Measurements from ENCODE around the gene SGCD. TPM values are rescaled to one million over a fixed set of nuclear protein-coding genes. Genes with fewer than 3 reads are reported as not detected.

SGCD gene
- total RNA-seq, 1 experiment from 2014 or later: not detected

DNA sequence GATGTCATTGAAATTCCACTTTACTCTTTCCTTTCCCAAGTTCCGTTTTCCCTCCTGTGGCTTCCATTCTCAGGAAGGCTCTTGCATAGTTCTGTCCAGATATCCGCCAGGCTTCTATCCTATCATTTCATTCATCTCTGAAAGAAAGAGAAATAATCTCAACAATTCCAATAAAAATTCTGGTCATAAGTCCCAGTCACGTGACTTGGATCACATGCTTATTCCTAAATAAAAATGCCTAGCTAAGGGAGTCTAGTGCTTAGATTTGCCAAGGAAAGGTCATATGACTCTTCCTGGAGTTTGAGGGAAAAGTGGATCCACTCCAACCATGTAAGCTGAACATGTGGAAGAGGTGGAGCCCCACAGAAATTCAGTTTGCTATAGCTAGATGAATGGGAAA lies 377.2 kb downstream of the SGCD start:
- no TSS peak for BruUV-seq (replicated peaks)
- H3K36me3 ChIP-seq (ENCODE audit: control insufficient read depth, insufficient read depth, low read length): no peaks in the 10 kb centered on the region
- in situ Hi-C loops (cut with HindIII; ENCODE audit: low pct_unique_long_range_greater_than_20kb, low sequenced_read_pairs) (no loop called here), intact Hi-C loops (cut with micrococcal nuclease; ENCODE audit: unreplicated experiment) (no loop called here)
- H3K4me3 ChIP-seq (ENCODE audit: low read depth in 2 of 2, low read length in 2 of 2): no peak overlapping the region
- DNase-seq (ENCODE audit: low read depth, low spot score): no peak
- no peak overlapping the region for H3K27ac ChIP-seq (ENCODE audit: low read length)
- H3K4me1 ChIP-seq (ENCODE audit: control insufficient read depth, insufficient read depth, low read length): no peaks in the 10 kb centered on the region
- TF ChIP-seq SIN3A (IDR thresholded peaks at IDR 0.05; ENCODE audit: borderline replicate concordance, insufficient read depth, low read depth, low read length) (no peak), POLR2AphosphoS5 (IDR thresholded peaks at IDR 0.05; ENCODE audit: low read depth, low read length) (no peak), REST (IDR thresholded peaks at IDR 0.05; ENCODE audit: insufficient read depth in 1 of 2, low read depth in 2 of 2, low read length in 1 of 2) (no peak), TCF7L2 (IDR thresholded peaks at IDR 0.05; ENCODE audit: low read depth, low read length) (no peak)
- TF ChIP-seq, protein P1, sequence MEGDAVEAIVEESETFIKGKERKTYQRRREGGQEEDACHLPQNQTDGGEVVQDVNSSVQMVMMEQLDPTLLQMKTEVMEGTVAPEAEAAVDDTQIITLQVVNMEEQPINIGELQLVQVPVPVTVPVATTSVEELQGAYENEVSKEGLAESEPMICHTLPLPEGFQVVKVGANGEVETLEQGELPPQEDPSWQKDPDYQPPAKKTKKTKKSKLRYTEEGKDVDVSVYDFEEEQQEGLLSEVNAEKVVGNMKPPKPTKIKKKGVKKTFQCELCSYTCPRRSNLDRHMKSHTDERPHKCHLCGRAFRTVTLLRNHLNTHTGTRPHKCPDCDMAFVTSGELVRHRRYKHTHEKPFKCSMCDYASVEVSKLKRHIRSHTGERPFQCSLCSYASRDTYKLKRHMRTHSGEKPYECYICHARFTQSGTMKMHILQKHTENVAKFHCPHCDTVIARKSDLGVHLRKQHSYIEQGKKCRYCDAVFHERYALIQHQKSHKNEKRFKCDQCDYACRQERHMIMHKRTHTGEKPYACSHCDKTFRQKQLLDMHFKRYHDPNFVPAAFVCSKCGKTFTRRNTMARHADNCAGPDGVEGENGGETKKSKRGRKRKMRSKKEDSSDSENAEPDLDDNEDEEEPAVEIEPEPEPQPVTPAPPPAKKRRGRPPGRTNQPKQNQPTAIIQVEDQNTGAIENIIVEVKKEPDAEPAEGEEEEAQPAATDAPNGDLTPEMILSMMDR (IDR thresholded peaks at IDR 0.05): no peak
- no peaks in the 10 kb centered on the region for H3K9me3 ChIP-seq (ENCODE audit: control insufficient read depth, insufficient read depth, low read depth, low read length)
- CTCF ChIA-PET: no interaction called here
- H3K27me3 ChIP-seq (ENCODE audit: control insufficient read depth, insufficient read depth, low read length): no peaks in the 10 kb centered on the region
- POLR2A ChIA-PET: no interaction called here
- ATAC-seq: no peak

DNA sequence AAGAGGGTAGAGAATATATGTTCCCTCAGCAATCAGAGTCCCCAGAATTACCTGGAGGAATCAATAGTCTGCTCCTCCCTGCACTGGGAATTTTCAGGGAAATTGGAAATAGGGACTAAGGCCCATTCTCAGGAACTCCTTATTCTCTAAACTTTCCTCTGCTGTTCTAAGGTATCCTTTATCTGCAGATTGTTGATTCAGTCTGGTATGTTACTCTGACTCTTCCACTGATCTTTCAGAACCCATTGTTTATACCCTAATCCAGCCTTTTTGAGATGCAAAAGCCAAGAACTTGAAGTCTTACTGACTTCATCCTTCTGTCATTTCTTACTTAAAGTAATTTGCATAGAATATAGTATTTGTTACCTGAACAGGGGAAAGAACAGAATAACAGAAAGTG lies 379.7 kb downstream of the SGCD start:
- Histone ChIP-seq H3K27ac (ENCODE audit: low read length) (no peak overlapping the region), H3K4me3 (ENCODE audit: low read depth in 2 of 2, low read length in 2 of 2) (no peak overlapping the region), H3K9me3 (ENCODE audit: control insufficient read depth, insufficient read depth, low read depth, low read length) (no peaks in the 10 kb centered on the region), H3K36me3 (ENCODE audit: control insufficient read depth, insufficient read depth, low read length) (no peaks in the 10 kb centered on the region), H3K27me3 (ENCODE audit: control insufficient read depth, insufficient read depth, low read length) (no peaks in the 10 kb centered on the region), H3K4me1 (ENCODE audit: control insufficient read depth, insufficient read depth, low read length) (no peaks in the 10 kb centered on the region)
- BruUV-seq (replicated peaks): no TSS peak
- ChIA-PET POLR2A (no interaction called here), CTCF (no interaction called here)
- intact Hi-C loops (cut with micrococcal nuclease; ENCODE audit: unreplicated experiment): no loop called here
- no peak for DNase-seq (ENCODE audit: low read depth, low spot score)
- no peak for ATAC-seq
- in situ Hi-C loops (cut with HindIII; ENCODE audit: low pct_unique_long_range_greater_than_20kb, low sequenced_read_pairs): no loop called here
- TF ChIP-seq POLR2AphosphoS5 (IDR thresholded peaks at IDR 0.05; ENCODE audit: low read depth, low read length) (no peak), TCF7L2 (IDR thresholded peaks at IDR 0.05; ENCODE audit: low read depth, low read length) (no peak), SIN3A (IDR thresholded peaks at IDR 0.05; ENCODE audit: borderline replicate concordance, insufficient read depth, low read depth, low read length) (no peak), REST (IDR thresholded peaks at IDR 0.05; ENCODE audit: insufficient read depth in 1 of 2, low read depth in 2 of 2, low read length in 1 of 2) (no peak)
- TF ChIP-seq, protein P1 (IDR thresholded peaks at IDR 0.05): no peak

Data from Panc1 (cell line).